GM20000 (cell line): ENCODE measurements around the gene NGFR.
A peak's percentile ranks its signal among the peaks of the same experiment; 100 is the strongest.

ENCODE experiments used
- DNase-seq: peaks from one replicate; pipeline ENCODE4 v3.0.0; 2012; ENCODE audit warnings: low spot score
- CTCF ChIP-seq: IDR thresholded peaks from 2 replicates; pipeline ENCODE4 v1.5.1; 2012; ENCODE audit warnings: mild to moderate bottlenecking, control low read depth; ENCODE audit errors: extremely low read depth, missing control alignments

NGFR gene

GRCh38 chr17:49512296-49513043 lies 17.4 kb downstream of the NGFR start:
- no peak for TF ChIP-seq CTCF
- no peak for DNase-seq

DNA sequence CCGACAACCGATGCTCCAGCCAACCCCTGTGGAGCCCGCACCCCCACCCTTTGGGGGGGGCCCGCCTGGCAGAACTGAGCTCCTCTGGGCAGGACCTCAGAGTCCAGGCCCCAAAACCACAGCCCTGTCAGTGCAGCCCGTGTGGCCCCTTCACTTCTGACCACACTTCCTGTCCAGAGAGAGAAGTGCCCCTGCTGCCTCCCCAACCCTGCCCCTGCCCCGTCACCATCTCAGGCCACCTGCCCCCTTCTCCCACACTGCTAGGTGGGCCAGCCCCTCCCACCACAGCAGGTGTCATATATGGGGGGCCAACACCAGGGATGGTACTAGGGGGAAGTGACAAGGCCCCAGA lies 17.9 kb downstream of the NGFR start:
- no peak for DNase-seq
- TF ChIP-seq CTCF: no peak

DNA sequence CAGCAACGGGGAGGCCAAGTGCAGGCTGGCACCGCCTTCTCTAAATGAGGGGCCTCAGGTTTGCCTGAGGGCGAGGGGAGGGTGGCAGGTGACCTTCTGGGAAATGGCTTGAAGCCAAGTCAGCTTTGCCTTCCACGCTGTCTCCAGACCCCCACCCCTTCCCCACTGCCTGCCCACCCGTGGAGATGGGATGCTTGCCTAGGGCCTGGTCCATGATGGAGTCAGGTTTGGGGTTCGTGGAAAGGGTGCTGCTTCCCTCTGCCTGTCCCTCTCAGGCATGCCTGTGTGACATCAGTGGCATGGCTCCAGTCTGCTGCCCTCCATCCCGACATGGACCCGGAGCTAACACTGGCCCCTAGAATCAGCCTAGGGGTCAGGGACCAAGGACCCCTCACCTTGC lies 18.5 kb downstream of the NGFR start:
- no peak for DNase-seq
- TF ChIP-seq CTCF: no peak

GRCh38 chr17:49514071-49514721 lies 19.1 kb downstream of the NGFR start:
- no peak for TF ChIP-seq CTCF
- DNase-seq: no peak

GRCh38 chr17:49515196-49515770 lies 20.2 kb downstream of the NGFR start:
- no peak for TF ChIP-seq CTCF
- peak; percentile 92 for DNase-seq

GRCh38 chr17:49516180-49516579 lies 21.1 kb downstream of the NGFR start:
- TF ChIP-seq CTCF: no peak
- peak; percentile 30 for DNase-seq

DNA sequence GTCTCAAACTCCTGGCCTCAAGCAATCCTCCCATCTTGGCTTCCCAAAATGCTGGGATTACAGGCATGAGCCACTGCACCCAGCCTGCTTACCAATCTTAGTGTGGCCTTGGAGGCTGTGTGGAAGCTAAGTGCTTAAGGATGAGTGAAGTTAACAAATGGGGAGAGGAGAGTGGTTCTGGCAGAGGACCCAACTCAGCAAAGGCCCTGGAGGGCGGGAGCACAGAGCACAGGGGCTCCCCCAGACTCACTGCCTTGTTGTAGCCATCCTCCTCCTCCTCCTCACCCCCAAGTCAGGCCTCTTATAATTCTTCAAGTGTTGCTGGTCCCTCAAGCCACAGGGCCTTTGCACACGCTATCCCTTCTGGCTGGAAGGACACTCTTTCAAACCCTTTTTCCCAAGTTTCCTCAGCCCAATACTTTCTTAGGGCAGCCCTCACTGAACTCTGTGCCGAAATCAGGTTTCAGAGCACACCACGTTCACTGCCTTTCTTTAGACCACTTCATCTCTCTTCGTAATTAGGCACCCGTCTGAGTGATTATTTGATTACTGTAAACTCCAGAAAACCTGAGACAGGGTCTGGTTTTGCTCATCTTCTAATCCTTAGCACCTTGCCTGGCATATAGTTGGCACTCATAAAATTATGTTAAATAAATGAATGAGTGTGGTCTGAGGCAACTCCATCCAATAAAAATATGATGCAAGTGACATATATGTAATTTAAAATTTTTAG lies 23.4 kb downstream of the NGFR start:
- TF ChIP-seq CTCF: no peak
- DNase-seq: no peak
